Renal pelvis (tissue), 3 donors: ENCODE measurements around the gene FGFR3. TPM values are rescaled to one million over a fixed set of nuclear protein-coding genes. Genes with fewer than 3 reads are reported as not detected.

Experiments used
- polyA plus RNA-seq, 3 donors: library from polyadenylated mRNA; unstranded; fragments of 120-200 nt; gene quantifications; one replicate each; pipeline ENCODE4 v1.2.1, GENCODE V29; 2013; ENCODE audit not compliant: insufficient read length in 3 of 3

The FGFR3 gene
- polyA plus RNA-seq, 3 donors: 106 to 147 (median 144) TPM

Other genes with a start within 250 kb of the FGFR3 start
- 1 to 10 TPM; 2.5 to 3.0 (median 2.8) TPM for gene FAM53A, start 109.0 kb upstream of the FGFR3 start, polyA plus RNA-seq
- gene SLBP, start 81.0 kb upstream of the FGFR3 start, polyA plus RNA-seq: 10 to 100 TPM; 80.8 to 87.6 (median 86.8) TPM
- gene TMEM129, start 72.0 kb upstream of the FGFR3 start, polyA plus RNA-seq: 10 to 100 TPM; 47.3 to 56.5 (median 51.3) TPM
- 10 to 100 TPM; 45.0 to 55.5 (median 48.9) TPM for gene TACC3, start 71.8 kb upstream of the FGFR3 start, polyA plus RNA-seq
- 10 to 100 TPM; 22.4 to 31.0 (median 29.9) TPM for gene LETM1, start 62.9 kb downstream of the FGFR3 start, polyA plus RNA-seq
- 10 to 100 TPM; 72.7 to 86.8 (median 73.5) TPM for gene NSD2, start 78.1 kb downstream of the FGFR3 start, polyA plus RNA-seq
- gene NELFA, start 215.7 kb downstream of the FGFR3 start, polyA plus RNA-seq: 10 to 100 TPM; 40.0 to 49.1 (median 41.7) TPM